Mucosa of stomach (tissue), 1 donor: ENCODE results near the gene RASGRP4.
"Not testable (repeated sequence)": the region's sequence is repeated elsewhere in the genome, so short reads cannot be mapped to it uniquely, and the experiment has no call there.

ENCODE experiments used
- H3K27me3 ChIP-seq: one replicate; pipeline ENCODE4 v1.7.0; 2013; ENCODE audit warnings: mild to moderate bottlenecking, low read length; ENCODE audit not compliant: control insufficient read depth, insufficient read depth
- H3K36me3 ChIP-seq: one replicate; pipeline ENCODE4 v1.7.0; 2013; ENCODE audit warnings: low read length; ENCODE audit not compliant: control insufficient read depth, insufficient read depth
- H3K4me1 ChIP-seq: one replicate; pipeline ENCODE4 v1.7.0; 2013; ENCODE audit warnings: mild to moderate bottlenecking, low read length; ENCODE audit not compliant: control insufficient read depth, insufficient read depth
- H3K4me3 ChIP-seq: one replicate; pipeline ENCODE4 v1.7.0; 2013; ENCODE audit warnings: low read length
- H3K9ac ChIP-seq: one replicate; pipeline ENCODE4 v1.7.0; 2013; ENCODE audit warnings: mild to moderate bottlenecking, low read length, moderate library complexity
- H3K9me3 ChIP-seq: one replicate; pipeline ENCODE4 v1.7.0; 2013; ENCODE audit warnings: mild to moderate bottlenecking, low read length, moderate library complexity; ENCODE audit not compliant: control insufficient read depth
- donor health status: Pancreatic carcinoma.

The RASGRP4 gene

GRCh38 chr19:38442736-38443135 is 16.7 kb upstream of the RASGRP4 start:
- H3K27me3 ChIP-seq = peaks cover 3% of the 10 kb centered on the region
- no peak overlapping the region for H3K4me3 ChIP-seq
- no peaks in the 10 kb centered on the region for H3K4me1 ChIP-seq
- no peaks in the 10 kb centered on the region for H3K9me3 ChIP-seq
- no peaks in the 10 kb centered on the region for H3K36me3 ChIP-seq
- no peak overlapping the region for H3K9ac ChIP-seq

- H3K36me3 ChIP-seq = no peaks in the 10 kb centered on the region
Observed at GRCh38 chr19:38441657-38442348, 15.8 kb upstream of the RASGRP4 start.

GRCh38 chr19:38440592-38440991 is 14.6 kb upstream of the RASGRP4 start:
- H3K27me3 ChIP-seq = peaks cover 3% of the 10 kb centered on the region
- H3K9ac ChIP-seq = no peak overlapping the region
- no peaks in the 10 kb centered on the region for H3K9me3 ChIP-seq
- H3K36me3 ChIP-seq = no peaks in the 10 kb centered on the region
- no peaks in the 10 kb centered on the region for H3K4me1 ChIP-seq
- H3K4me3 ChIP-seq = no peak overlapping the region

More at GRCh38 chr19:38441657-38442348, 15.8 kb upstream of the RASGRP4 start:
- Histone ChIP-seq H3K27me3 (peaks cover 3% of the 10 kb centered on the region), H3K9ac (no peak overlapping the region), H3K4me3 (no peak overlapping the region), H3K9me3 (no peaks in the 10 kb centered on the region), H3K4me1 (no peaks in the 10 kb centered on the region)

- Histone ChIP-seq H3K9me3 (no peaks in the 10 kb centered on the region), H3K4me1 (no peaks in the 10 kb centered on the region), H3K9ac (no peak overlapping the region), H3K4me3 (no peak overlapping the region), H3K27me3 (peaks cover 15% of the 10 kb centered on the region), H3K36me3 (no peaks in the 10 kb centered on the region)
Observed at GRCh38 chr19:38437917-38438316, 11.9 kb upstream of the RASGRP4 start.

GRCh38 chr19:38437295-38437694 is 11.3 kb upstream of the RASGRP4 start:
- H3K9me3 ChIP-seq = no peaks in the 10 kb centered on the region
- no peaks in the 10 kb centered on the region for H3K36me3 ChIP-seq
- no peak overlapping the region for H3K4me3 ChIP-seq
- H3K27me3 ChIP-seq = peaks cover 15% of the 10 kb centered on the region
- H3K4me1 ChIP-seq = no peaks in the 10 kb centered on the region
- no peak overlapping the region for H3K9ac ChIP-seq

GRCh38 chr19:38434549-38435051 is 8.6 kb upstream of the RASGRP4 start:
- Histone ChIP-seq H3K4me1 (no peaks in the 10 kb centered on the region), H3K9ac (no peak overlapping the region), H3K9me3 (no peaks in the 10 kb centered on the region), H3K27me3 (peaks cover 15% of the 10 kb centered on the region), H3K36me3 (no peaks in the 10 kb centered on the region), H3K4me3 (no peak overlapping the region)

- H3K36me3 ChIP-seq = no peaks in the 10 kb centered on the region
- no peaks in the 10 kb centered on the region for H3K9me3 ChIP-seq
- no peak within 1 kb of the TSS for H3K4me3 ChIP-seq
- H3K4me1 ChIP-seq = no peaks in the 10 kb centered on the region
- H3K9ac ChIP-seq = no peak within 1 kb of the TSS
- H3K27me3 ChIP-seq = peaks cover 15% of the 10 kb centered on the region
Observed at GRCh38 chr19:38433268-38433733, 7.3 kb upstream of the RASGRP4 start, which contains the start of gene RYR1. Gene RYR1, plus strand, starts transcription at chr19:38433691. Its CDS starts 139 bp downstream, at chr19:38433830.

- no peak overlapping the region for H3K4me3 ChIP-seq
- no peaks in the 10 kb centered on the region for H3K9me3 ChIP-seq
Observed at GRCh38 chr19:38430931-38431330, 4.9 kb upstream of the RASGRP4 start.

GRCh38 chr19:38429811-38430156 is 3.8 kb upstream of the RASGRP4 start:
- no peak overlapping the region for H3K9ac ChIP-seq
- no peaks in the 10 kb centered on the region for H3K36me3 ChIP-seq
- no peak overlapping the region for H3K4me3 ChIP-seq
- no peaks in the 10 kb centered on the region for H3K4me1 ChIP-seq
- peaks cover 11% of the 10 kb centered on the region for H3K27me3 ChIP-seq
- H3K9me3 ChIP-seq = no peaks in the 10 kb centered on the region

More at GRCh38 chr19:38430931-38431330, 4.9 kb upstream of the RASGRP4 start:
- Histone ChIP-seq H3K27me3 (peaks cover 15% of the 10 kb centered on the region), H3K9ac (no peak overlapping the region), H3K4me1 (no peaks in the 10 kb centered on the region), H3K36me3 (no peaks in the 10 kb centered on the region)

- H3K9ac ChIP-seq = no peak overlapping the region
- no peak overlapping the region for H3K4me3 ChIP-seq
- H3K27me3 ChIP-seq = peaks cover 6% of the 10 kb centered on the region
- H3K36me3 ChIP-seq = no peaks in the 10 kb centered on the region
- no peaks in the 10 kb centered on the region for H3K9me3 ChIP-seq
- H3K4me1 ChIP-seq = no peaks in the 10 kb centered on the region
Observed at GRCh38 chr19:38429055-38429810, 3.2 kb upstream of the RASGRP4 start.

GRCh38 chr19:38427035-38427677 is 1.1 kb upstream of the RASGRP4 start:
- H3K9ac ChIP-seq, H3K4me3 ChIP-seq, H3K4me1 ChIP-seq, H3K36me3 ChIP-seq, H3K27me3 ChIP-seq, H3K9me3 ChIP-seq: not testable (repeated sequence)
